Body of pancreas (tissue), 4 donors: Measurements from ENCODE around the gene IL17C.

ENCODE experiments used
- CTCF ChIP-seq, 7 experiments: fragments of 450-650 bp in 4 of 7; fragments of 200-600 bp in 3 of 7; sonication (generic) in 3 of 7; IDR thresholded peaks; one replicate each; pipeline ENCODE4 v1.5.1; 2016 to 2019; ENCODE audit warnings: antibody characterized with exemption in 7 of 7
- POLR2A ChIP-seq, 3 donors: fragments of 450-650 bp; IDR thresholded peaks; one replicate each; pipeline ENCODE4 v1.6.1; 2016; ENCODE audit warnings: antibody characterized with exemption in 3 of 3, mild to moderate bottlenecking in 2 of 3

GRCh38 chr16:88684569-88685155 is 46.3 kb downstream of the IL17C start:
- TF ChIP-seq CTCF (IDR thresholded peaks at IDR 0.05) (no peak), POLR2A (IDR thresholded peaks at IDR 0.05) (no peak)
